Subcutaneous adipose tissue (tissue), 4 donors: ENCODE measurements around the gene FGFR1OP2. TPM values are rescaled to one million over a fixed set of nuclear protein-coding genes. Genes with fewer than 3 reads are reported as not detected.

Experiments used
- total RNA-seq, 4 donors: library from RNA; depleted of rRNA; stranded (reverse); fragments of >200 nt; gene quantifications; one replicate each; pipeline ENCODE4 v1.1.0, GENCODE V29; 2016
- TF ChIP-seq, protein P1 (sequence below): fragments of 450-650 bp; IDR thresholded peaks from one replicate; pipeline ENCODE4 v1.5.1; 2016; ENCODE audit warnings: low read depth, mild to moderate bottlenecking, control low read depth, antibody characterized with exemption, moderate library complexity

The FGFR1OP2 gene
- total RNA-seq, 4 donors from 2014 or later = 61.2 to 110 (median 82.6) TPM

DNA sequence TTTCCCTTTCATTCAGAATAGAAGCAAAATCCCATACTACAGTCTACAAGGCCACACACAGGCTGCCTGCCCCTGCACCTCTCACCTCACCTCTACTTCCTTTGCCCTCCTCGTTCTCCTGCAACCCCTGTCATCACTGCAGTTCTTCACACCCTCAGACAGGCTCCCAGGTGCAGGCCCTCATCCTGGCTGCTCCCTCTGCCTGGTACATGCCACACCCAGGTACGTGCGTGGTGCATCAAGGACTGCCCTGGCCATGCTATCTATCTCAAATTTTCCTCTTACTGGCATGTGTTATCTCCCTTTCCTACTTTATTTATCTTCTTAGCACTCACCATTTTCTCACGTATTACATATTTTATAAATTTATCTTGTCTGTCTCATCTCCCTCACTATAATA is 51.6 kb downstream of the FGFR1OP2 start:
- TF ChIP-seq, protein P1, sequence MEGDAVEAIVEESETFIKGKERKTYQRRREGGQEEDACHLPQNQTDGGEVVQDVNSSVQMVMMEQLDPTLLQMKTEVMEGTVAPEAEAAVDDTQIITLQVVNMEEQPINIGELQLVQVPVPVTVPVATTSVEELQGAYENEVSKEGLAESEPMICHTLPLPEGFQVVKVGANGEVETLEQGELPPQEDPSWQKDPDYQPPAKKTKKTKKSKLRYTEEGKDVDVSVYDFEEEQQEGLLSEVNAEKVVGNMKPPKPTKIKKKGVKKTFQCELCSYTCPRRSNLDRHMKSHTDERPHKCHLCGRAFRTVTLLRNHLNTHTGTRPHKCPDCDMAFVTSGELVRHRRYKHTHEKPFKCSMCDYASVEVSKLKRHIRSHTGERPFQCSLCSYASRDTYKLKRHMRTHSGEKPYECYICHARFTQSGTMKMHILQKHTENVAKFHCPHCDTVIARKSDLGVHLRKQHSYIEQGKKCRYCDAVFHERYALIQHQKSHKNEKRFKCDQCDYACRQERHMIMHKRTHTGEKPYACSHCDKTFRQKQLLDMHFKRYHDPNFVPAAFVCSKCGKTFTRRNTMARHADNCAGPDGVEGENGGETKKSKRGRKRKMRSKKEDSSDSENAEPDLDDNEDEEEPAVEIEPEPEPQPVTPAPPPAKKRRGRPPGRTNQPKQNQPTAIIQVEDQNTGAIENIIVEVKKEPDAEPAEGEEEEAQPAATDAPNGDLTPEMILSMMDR = no peak

DNA sequence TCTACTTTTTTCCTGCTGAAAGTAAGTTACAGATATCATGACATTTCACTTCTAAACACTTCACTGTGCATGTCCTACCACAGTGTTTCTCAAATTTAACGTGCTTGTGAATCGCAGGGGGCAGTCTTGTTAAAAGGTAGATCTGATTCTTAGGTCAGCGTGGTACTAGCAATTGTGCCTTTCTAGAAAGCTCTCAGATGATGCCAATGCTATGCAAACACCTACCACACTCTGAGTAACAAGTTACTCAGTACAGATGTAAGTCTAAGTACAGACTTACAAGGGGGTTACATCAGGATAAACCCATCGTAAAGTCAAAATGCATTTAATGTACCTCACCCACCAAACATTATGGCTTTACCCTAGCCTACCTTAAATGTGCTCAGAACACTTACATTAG is 53.6 kb downstream of the FGFR1OP2 start:
- TF ChIP-seq, protein P1 = no peak

DNA sequence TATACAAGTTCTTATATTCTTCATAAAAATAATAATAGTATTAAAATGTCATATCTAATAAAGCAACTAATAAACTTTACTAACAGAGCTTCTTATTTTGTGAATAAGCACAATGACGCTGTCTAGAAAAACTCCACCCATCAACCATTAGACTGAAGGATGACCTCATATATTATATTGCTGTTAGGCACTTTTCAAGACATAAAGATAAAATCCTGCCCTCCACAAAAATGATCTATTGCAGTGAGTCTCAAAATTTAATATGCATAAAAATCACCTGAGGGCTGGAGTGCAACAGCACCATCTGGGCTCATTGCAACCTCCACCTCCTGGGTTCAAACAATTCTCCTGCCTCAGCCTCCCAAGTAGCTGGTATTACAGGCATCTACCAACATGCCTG is 55.8 kb downstream of the FGFR1OP2 start:
- TF ChIP-seq, protein P1 = no peak

DNA sequence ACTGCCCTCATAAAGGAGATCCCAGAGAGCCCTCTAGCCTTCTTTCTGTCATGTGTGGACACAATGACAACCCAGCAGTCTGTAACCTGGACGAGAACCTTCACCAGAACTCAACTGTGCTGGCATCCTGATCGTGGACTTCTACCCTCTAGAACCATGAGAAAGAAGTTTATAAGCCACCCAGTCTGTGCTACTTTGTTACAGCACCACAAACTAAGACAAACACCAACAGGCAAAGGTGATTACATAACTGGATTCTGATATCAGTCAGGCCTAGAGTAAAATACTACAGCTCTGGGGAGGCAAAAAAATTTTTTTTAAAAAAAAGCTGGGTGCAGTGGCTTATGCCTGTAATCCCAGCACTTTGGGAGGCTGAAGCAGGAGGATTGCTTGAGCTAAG is 57.4 kb downstream of the FGFR1OP2 start:
- TF ChIP-seq, protein P1 = no peak

DNA sequence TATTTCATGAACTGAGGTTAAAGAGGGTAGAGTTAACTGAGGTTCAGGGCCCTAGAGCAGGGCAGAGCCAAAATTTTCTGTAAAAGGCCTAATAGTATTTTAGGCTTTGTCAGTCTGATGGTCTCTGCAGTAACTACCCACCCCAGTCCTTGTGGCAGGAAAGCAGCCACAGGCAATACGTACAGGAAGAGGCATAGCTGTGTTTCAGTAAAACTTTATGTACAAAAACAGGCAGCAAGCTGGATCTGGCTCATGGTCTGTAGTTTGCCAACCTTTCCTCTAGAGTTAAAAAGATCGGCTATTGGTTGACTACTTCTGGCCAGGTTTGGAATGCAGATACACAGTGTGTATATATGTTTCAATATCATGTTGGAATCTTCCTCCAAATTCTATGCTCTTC is 58.7 kb downstream of the FGFR1OP2 start:
- TF ChIP-seq, protein P1 = no peak

DNA sequence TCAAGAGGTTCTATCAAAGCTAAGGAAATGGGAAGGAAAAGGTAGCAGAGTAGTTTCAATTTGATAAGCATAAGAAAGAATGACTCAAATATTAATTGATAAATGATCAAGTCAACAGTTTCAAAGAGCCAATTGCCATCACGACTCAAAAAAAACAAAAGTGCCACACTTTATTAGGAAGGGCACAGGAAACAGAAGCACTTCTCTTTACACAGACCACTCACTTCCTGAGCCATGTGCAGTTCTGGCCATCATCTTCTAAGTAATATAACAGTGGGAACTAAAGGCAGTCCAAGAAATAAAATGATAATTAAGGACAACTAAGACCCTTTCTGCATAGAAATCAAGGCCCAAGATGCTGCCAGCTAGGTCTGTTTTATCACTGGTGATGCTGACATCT is 62.7 kb downstream of the FGFR1OP2 start:
- TF ChIP-seq, protein P1 = no peak

DNA sequence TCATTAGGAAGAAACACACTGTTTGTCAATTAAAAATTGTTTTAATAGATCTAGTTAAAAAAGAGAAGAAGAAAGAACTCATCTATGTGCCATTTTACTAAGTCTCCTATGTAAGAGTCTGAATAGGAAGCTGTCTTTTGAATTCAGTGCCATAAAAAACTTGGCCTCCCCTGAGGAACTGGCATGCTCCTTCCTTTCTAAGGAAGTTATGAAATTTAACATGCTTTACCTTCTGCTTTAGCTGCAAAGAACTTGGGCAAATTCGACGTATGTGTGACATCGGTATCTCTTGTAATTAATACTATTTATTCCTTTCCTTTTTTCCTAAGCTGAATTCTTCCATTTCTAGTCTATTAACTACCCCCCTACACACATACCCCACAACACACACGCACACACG is 63.4 kb downstream of the FGFR1OP2 start:
- TF ChIP-seq, protein P1 = no peak

DNA sequence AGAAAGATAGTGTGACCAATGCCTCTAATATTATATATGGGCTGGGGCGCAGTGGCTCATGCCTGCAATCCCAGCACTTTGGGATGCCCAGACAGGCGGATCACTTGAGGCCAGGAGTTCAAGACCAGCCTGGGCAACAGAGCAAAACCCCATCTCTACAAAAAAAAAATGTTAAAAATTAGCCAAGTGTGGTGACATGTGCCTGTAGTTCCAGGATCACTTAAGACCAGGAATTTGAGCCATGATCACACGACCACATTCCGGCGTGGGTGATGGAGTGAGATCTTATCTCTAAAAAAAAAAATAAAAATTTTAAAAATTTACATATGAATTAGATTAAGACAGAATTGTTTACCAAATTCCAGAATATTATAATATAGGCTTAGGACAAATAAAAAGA is 63.9 kb downstream of the FGFR1OP2 start:
- TF ChIP-seq, protein P1 = no peak
